Stimulated activated effector memory CD8-positive, alpha-beta T cell treated with anti-CD3 and anti-CD28 coated beads, Interleukin-12 subunit alpha, Interleukin-12 subunit beta, amount 100 ng/mL, for 72 hours (primary cell): ENCODE measurements around the gene WEE1.

Source experiments
- ATAC-seq: fragments of 150-1000 bp; cut with Tn5 transposase; 2 replicates; pipeline ENCODE4 v1.10.0; 2021
- DNase-seq, 2 donors: peaks; one replicate each; pipeline ENCODE4 v3.0.0; 2021 to 2022; ENCODE audit warnings: low spot score in 2 of 2
- H3K27ac Mint-ChIP-seq: one replicate; pipeline ENCODE4 v1.8.0; 2022; ENCODE audit warnings: mild to moderate bottlenecking, mixed read lengths
- H3K36me3 Mint-ChIP-seq: one replicate; pipeline ENCODE4 v1.8.0; 2022; ENCODE audit warnings: mild to moderate bottlenecking, mixed read lengths
- H3K4me1 Mint-ChIP-seq: one replicate; pipeline ENCODE4 v1.8.0; 2022; ENCODE audit warnings: mixed read lengths
- H3K4me3 Mint-ChIP-seq: one replicate; pipeline ENCODE4 v1.8.0; 2022; ENCODE audit warnings: mild to moderate bottlenecking, mixed read lengths
- H3K9me3 Mint-ChIP-seq: one replicate; pipeline ENCODE4 v1.8.0; 2022; ENCODE audit warnings: mixed read lengths

WEE1 gene

GRCh38 chr11:9550191-9550628 is 23.3 kb upstream of the WEE1 start:
- Mint-ChIP-seq H3K27ac (no peak overlapping the region), H3K4me1 (no peaks in the 10 kb centered on the region), H3K36me3 (no peaks in the 10 kb centered on the region), H3K9me3 (no peaks in the 10 kb centered on the region), H3K4me3 (no peak overlapping the region)
- no peak for ATAC-seq
- peak in 1 of 2 donors; percentile 18 for DNase-seq

DNA sequence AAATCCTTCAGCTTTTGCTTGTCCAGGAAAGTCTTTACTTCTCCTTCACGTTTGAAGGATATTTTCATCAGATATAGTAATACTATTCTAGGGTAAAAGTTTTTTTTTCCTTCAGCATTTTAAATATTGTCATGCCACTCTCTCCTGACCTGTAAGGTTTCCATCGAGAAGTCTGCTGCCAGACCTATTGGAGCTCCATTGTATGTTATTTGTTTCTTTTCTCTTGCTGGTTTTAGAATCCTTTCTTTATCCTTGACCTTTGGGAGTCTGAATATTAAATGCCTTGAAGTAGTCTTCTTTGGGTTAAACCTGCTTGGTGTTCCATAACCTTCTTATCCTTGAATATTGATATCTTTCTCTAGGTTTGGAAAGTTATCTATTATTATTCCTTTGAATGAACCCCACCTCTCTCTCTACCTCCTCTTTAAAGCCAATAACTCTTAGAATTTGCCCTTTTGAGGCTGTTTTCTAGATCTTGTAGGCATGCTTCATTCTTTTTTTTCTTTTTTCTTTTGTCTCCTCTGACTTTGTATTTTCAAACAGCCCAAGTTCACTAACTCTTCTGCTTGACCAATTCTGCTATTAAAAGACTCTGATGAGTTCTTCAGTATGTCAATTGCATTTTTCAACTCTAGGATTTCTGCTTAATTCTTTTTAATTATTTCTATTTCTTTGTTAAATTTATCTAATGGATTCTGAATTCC is 12.0 kb upstream of the WEE1 start:
- ATAC-seq (no peak), DNase-seq (no peak)
- H3K4me1 Mint-ChIP-seq = peaks cover 21% of the 10 kb centered on the region
- H3K9me3 Mint-ChIP-seq = peaks cover 16% of the 10 kb centered on the region
- no peak overlapping the region for H3K27ac Mint-ChIP-seq
- H3K36me3 Mint-ChIP-seq = peaks cover 9% of the 10 kb centered on the region
- H3K4me3 Mint-ChIP-seq = no peak overlapping the region

- H3K4me1 Mint-ChIP-seq = peaks cover 23% of the 10 kb centered on the region
- no peak for DNase-seq
- peak; percentile 34 for ATAC-seq
These were observed 10.8 kb upstream of the WEE1 start for GRCh38 chr11:9562716-9563115.

GRCh38 chr11:9563196-9563730 is 10.2 kb upstream of the WEE1 start:
- Mint-ChIP-seq H3K4me3 (no peak overlapping the region), H3K36me3 (peaks cover 9% of the 10 kb centered on the region), H3K9me3 (peaks cover 16% of the 10 kb centered on the region), H3K27ac (no peak overlapping the region), H3K4me1 (peaks cover 23% of the 10 kb centered on the region)
- no peak for DNase-seq
- no peak for ATAC-seq

More at GRCh38 chr11:9562716-9563115, 10.8 kb upstream of the WEE1 start:
- Mint-ChIP-seq H3K27ac (no peak overlapping the region), H3K9me3 (peaks cover 16% of the 10 kb centered on the region), H3K36me3 (peaks cover 9% of the 10 kb centered on the region), H3K4me3 (no peak overlapping the region)

- peak; percentile 99 for ATAC-seq
- peak overlapping the region; percentile 91 for H3K27ac Mint-ChIP-seq
- peak overlapping the region; percentile 48 for H3K4me3 Mint-ChIP-seq
These were observed 7.5 kb upstream of the WEE1 start for GRCh38 chr11:9565822-9566560.

DNA sequence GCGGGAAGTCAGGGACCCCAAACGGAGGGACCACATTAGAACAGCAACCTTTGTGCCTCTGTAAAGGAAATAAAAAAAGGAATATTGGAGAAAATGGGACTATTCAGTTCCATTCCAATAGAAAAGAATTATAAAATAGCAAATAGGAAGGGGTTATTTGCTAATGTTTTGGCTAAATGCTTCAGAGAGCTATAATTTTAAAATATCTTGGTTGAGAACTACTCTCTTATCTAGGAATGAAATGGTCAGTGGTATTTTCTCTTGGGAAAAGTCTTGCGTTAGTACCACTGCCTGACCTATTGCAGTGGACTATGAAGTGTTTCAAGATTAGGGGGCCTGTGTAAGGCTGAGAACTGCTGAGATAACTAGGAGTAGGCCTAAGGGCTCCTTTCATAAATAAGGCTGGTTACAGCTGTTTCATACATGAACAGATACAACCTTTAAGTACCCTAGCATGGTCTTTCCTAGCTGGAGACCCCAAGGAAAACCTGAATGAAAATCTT is 6.9 kb upstream of the WEE1 start:
- H3K9me3 Mint-ChIP-seq = peaks cover 4% of the 10 kb centered on the region
- peaks cover 9% of the 10 kb centered on the region for H3K36me3 Mint-ChIP-seq
- DNase-seq = no peak
- H3K27ac Mint-ChIP-seq = peak overlapping the region; percentile 91
- H3K4me1 Mint-ChIP-seq = peaks cover 23% of the 10 kb centered on the region
- no peak for ATAC-seq
- H3K4me3 Mint-ChIP-seq = peak overlapping the region; percentile 48

More at GRCh38 chr11:9565822-9566560, 7.5 kb upstream of the WEE1 start:
- Mint-ChIP-seq H3K9me3 (peaks cover 10% of the 10 kb centered on the region), H3K4me1 (peaks cover 23% of the 10 kb centered on the region), H3K36me3 (peaks cover 9% of the 10 kb centered on the region)
- peak; percentile 25 to 77 for DNase-seq

- peaks cover 16% of the 10 kb centered on the region for H3K36me3 Mint-ChIP-seq
- H3K4me3 Mint-ChIP-seq = no peak overlapping the region
- peaks cover 23% of the 10 kb centered on the region for H3K4me1 Mint-ChIP-seq
- H3K27ac Mint-ChIP-seq = no peak overlapping the region
- no peak for DNase-seq
- peaks cover under 1% of the 10 kb centered on the region for H3K9me3 Mint-ChIP-seq
- ATAC-seq = no peak
These were observed 6.1 kb upstream of the WEE1 start for GRCh38 chr11:9567401-9567800.

GRCh38 chr11:9568161-9568853 is 5.2 kb upstream of the WEE1 start:
- ATAC-seq = no peak
- DNase-seq = no peak
- no peaks in the 10 kb centered on the region for H3K9me3 Mint-ChIP-seq
- peaks cover 18% of the 10 kb centered on the region for H3K4me1 Mint-ChIP-seq
- no peak overlapping the region for H3K4me3 Mint-ChIP-seq
- peaks cover 22% of the 10 kb centered on the region for H3K36me3 Mint-ChIP-seq
- peak overlapping the region; percentile 46 for H3K27ac Mint-ChIP-seq

- H3K36me3 Mint-ChIP-seq = peaks cover 27% of the 10 kb centered on the region
- H3K4me3 Mint-ChIP-seq = no peak overlapping the region
- peak overlapping the region; percentile 46 for H3K27ac Mint-ChIP-seq
- DNase-seq (no peak), ATAC-seq (no peak)
- no peaks in the 10 kb centered on the region for H3K9me3 Mint-ChIP-seq
- H3K4me1 Mint-ChIP-seq = peaks cover 18% of the 10 kb centered on the region
These were observed 4.4 kb upstream of the WEE1 start for GRCh38 chr11:9568854-9569587.

DNA sequence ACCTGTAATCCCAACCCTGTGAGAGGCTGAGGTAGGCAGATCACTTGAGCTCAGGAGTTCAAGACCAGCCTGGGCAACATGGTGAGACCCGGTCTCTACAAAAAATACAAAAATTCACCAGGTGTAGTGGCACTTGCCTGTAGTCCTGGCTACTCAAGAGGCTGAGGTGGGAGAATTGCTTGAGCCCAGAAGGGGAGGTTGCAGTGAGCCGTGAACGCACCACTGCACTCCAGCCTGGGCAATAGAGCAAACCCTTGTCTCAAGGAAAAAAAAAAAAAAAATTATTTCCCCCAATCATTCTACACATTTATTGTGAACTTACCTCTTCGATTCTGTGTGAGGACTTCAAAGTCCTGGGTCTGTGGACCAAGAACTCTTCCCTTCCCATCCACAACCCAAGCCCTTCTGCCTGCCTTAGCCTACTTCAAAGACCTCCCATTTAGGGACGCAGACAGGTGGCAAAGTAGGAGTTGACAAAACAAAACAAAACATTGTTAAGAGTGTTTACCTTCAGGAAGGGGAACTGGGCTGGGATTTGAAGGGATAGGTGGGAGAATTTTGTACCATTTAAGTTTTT is 3.8 kb upstream of the WEE1 start:
- H3K4me3 Mint-ChIP-seq = no peak overlapping the region
- H3K27ac Mint-ChIP-seq = no peak overlapping the region
- no peak for DNase-seq
- no peaks in the 10 kb centered on the region for H3K9me3 Mint-ChIP-seq
- peaks cover 30% of the 10 kb centered on the region for H3K36me3 Mint-ChIP-seq
- peaks cover 20% of the 10 kb centered on the region for H3K4me1 Mint-ChIP-seq
- ATAC-seq = no peak

- Mint-ChIP-seq H3K27ac (no peak overlapping the region), H3K4me1 (peaks cover 22% of the 10 kb centered on the region), H3K4me3 (no peak overlapping the region), H3K36me3 (peaks cover 38% of the 10 kb centered on the region), H3K9me3 (no peaks in the 10 kb centered on the region)
- no peak for ATAC-seq
- DNase-seq = no peak
These were observed 3.0 kb upstream of the WEE1 start for GRCh38 chr11:9570313-9571025.

- Mint-ChIP-seq H3K36me3 (peaks cover 38% of the 10 kb centered on the region), H3K4me3 (peak overlapping the region; percentile 89), H3K27ac (no peak overlapping the region), H3K4me1 (peaks cover 20% of the 10 kb centered on the region), H3K9me3 (no peaks in the 10 kb centered on the region)
- no peak for DNase-seq
- ATAC-seq = no peak
These were observed 2.3 kb upstream of the WEE1 start for GRCh38 chr11:9571071-9571762.

DNA sequence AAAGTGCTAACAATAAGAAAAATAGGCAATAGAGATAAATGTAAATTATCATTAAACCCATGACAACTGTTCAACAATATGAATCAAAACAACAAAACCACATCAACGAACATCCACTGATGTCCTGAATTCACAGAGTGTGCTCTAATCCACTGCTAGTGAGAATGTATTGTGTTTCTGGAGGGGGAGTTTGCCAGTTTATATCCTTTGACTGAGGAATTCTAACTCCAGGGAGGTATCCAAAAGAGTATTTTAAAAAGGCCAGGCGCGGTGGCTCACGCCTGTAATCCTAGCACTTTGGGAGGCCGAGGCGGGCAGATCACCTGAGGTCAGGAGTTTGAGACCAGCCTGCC is 1.7 kb upstream of the WEE1 start:
- Mint-ChIP-seq H3K4me1 (peaks cover 15% of the 10 kb centered on the region), H3K4me3 (peak overlapping the region; percentile 89), H3K36me3 (peaks cover 42% of the 10 kb centered on the region), H3K9me3 (no peaks in the 10 kb centered on the region), H3K27ac (no peak overlapping the region)
- ATAC-seq = no peak
- no peak for DNase-seq
